WI38 (cell line): ENCODE results near the gene RINL.

Source experiments
- H3K4me3 ChIP-seq: 2 replicates; pipeline ENCODE4 v1.5.1; 2011; ENCODE audit warnings: low read depth, mild to moderate bottlenecking, control low read depth, low read length
- CTCF ChIP-seq: IDR thresholded peaks from 2 replicates; pipeline ENCODE4 v1.5.1; 2012; ENCODE audit warnings: low read depth, mild to moderate bottlenecking, control low read depth, low read length

Gene RINL

GRCh38 chr19:38842439-38843174 lies 35.5 kb downstream of the RINL start:
- TF ChIP-seq CTCF: no peak
- H3K4me3 ChIP-seq: no peak overlapping the region

DNA sequence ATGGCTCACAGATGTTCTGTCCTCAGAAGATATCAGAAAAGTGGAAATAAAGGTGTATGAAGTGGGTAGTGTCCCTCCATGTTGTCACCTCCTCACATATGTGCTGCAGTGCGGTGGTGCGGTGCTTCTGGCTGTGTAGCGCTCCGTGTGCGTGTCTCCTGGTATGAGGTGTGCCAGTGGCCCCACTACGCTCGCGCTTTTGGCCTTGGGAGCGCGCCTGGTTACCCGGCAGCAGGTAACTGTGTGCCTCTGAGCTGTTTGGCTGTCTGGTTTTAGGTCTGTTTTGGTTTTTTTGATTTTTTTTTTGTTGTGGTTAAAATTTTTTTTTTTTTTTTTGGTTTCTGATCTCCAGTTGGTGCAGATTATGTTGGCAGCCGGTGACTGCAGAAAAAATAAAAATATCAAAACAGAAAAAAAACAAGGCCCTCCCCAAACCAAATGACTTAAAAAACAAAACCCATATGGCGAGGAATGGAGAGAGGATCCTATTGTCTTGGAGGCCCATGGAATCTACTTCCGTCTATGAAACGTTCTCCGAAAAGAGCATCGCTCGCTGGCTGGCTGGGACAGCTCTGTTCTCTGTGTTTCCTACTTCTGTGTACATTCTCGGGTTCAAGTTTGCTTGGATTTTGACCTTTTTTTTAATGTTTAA lies 36.2 kb downstream of the RINL start:
- H3K4me3 ChIP-seq: no peak overlapping the region
- TF ChIP-seq CTCF: no peak

GRCh38 chr19:38841180-38841766 lies 36.8 kb downstream of the RINL start:
- no peak overlapping the region for H3K4me3 ChIP-seq
- TF ChIP-seq CTCF: no peak

GRCh38 chr19:38840583-38840968 lies 37.5 kb downstream of the RINL start:
- no peak for TF ChIP-seq CTCF
- H3K4me3 ChIP-seq: no peak overlapping the region

- TF ChIP-seq CTCF: no peak
Measured at GRCh38 chr19:38839816-38840582, 38.1 kb downstream of the RINL start.

GRCh38 chr19:38838986-38839761 lies 38.9 kb downstream of the RINL start:
- H3K4me3 ChIP-seq: no peak overlapping the region
- no peak for TF ChIP-seq CTCF

More at GRCh38 chr19:38839816-38840582, 38.1 kb downstream of the RINL start:
- H3K4me3 ChIP-seq: no peak overlapping the region
